GM18502 (cell line): ENCODE data around the gene LRRIQ4.

Source experiments
- ATAC-seq: cut with Tn5 transposase; IDR thresholded peaks from one replicate; pipeline ENCODE4 v1.9.1; 2021; ENCODE audit warnings: mild to moderate bottlenecking; ENCODE audit not compliant: unreplicated experiment, poor library complexity

Gene LRRIQ4

DNA sequence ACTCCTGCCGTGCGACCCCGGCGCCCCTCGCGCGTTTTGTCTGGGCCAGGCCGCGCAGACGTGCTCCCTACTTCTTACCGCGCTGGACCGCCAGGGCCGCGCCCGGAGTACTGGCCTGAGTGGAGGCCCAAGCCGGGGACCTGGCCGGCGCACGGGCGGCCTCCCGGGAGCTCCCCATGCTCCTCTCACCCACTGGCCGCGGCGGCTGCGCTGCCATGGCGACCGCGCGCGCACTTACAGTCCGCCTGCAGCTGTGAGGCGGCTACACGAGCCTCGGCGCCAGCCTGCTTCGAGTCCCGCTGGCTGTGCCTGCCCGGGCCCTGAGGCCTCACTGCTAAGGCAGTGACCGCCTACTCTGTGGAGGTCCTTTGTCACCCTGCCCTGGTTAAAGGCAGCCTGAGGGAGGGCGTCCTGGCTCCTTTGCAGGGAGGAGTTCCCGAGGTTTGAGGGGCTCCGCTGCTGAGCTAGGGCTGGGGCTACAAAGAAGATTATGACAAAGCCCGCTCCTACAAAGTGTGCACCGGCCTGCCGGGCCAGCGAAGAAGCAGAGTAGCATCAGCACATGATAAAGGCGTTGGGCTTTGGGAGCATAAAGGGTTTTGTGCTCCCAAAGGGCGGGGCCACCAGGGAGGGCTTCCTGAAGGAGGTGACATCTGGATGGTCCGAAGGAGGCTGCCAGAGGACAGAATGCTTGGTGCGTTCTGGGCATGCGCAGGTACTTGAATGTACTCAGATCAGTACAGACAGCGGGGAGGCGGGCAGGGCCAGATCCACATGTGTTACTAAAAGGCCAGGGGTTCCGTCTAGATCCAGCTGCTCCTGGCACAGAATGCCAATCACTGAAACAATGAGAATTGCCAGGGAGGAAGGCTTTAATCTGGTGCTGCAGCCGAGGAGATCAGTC, at the start of gene LRRIQ4, which contains the start of gene LRRC34:
TSS of gene LRRIQ4 (plus strand) at position 539 of the 904 bp plus-strand sequence. CDS start 9,052 bp downstream, outside the sequence.
TSS of gene LRRC34 (minus strand) at position 573 of the 904 bp plus-strand sequence. CDS start at position 217, 356 bp downstream.
- peak; percentile 72 for ATAC-seq

DNA sequence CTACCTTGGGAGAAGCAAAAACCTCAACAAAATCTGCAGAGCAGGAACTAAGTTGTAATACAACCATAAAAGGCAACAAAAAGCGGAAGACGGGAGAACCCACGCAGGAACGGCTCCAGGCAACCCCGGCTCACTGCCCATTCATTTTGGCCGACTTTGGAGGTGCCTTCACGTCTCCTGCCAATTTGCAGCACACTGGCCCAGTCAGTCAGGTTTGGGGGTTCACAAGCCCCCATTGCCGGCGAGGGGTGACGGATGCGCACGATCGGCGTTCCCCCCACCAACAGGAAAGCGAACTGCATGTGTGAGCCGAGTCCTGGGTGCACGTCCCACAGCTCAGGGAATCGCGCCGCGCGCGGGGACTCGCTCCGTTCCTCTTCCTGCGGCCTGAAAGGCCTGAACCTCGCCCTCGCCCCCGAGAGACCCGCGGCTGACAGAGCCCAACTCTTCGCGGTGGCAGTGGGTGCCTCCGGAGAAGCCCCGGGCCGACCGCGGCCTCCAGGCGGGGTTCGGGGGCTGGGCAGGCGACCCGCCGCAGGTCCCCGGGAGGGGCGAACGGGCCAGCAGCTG, 48.3 kb upstream of the LRRIQ4 start:
- ATAC-seq = peak; percentile 47

GRCh38 chr3:169764882-169765612, 47.6 kb upstream of the LRRIQ4 start, which contains the start of gene TERC:
TERC (minus strand) TSS chr3:169765060.
- peak; percentile 79 for ATAC-seq

DNA sequence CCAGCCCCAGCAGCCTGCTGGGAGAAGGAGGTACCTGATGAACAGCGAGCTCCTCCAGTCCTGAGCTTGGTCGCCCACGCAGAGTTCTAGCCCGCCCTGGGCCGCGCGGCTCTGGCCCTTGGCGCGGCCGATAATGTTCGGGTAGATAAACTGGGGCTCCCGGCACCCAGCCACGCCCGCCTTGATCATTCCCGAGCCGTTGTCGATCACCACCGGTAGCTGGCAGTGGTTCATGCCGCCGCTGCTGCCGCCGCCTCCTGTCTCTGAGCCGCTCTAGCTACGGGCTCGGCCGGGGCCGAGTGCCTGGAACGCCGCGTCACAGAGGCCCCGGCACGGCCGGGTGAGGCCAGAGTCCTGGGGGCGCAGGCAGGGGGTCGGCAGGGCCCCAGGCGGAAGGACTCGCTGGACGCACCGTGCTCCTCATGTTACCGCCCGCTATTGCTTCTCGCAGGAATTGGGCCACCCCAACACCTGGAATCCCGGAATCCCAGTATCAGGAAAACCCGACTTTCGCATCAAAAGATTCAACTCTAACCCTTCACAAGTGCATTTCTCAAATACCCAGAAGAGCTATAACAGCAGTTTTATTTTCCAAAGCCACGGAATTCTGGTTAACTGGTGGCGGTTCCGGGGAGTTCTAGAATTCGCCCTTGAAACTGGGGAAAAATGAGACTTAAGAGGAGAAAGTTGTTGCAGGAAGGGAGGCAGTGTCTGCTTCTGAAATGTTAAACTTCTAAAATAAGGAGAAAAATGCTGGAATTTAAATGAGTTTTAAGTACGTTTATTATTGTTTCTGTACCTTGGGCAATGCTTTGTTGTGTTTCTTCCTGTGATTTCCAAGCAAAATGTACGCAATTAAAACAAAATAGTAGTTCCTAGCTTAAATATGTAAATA, 43.1 kb upstream of the LRRIQ4 start, which contains the start of gene ACTRT3:
TSS of gene ACTRT3 (minus strand) at position 275 of the 895 bp plus-strand sequence. CDS start at position 234, 41 bp downstream.
- ATAC-seq = peak; percentile 27

GRCh38 chr3:169771497-169772304, 41.0 kb upstream of the LRRIQ4 start:
- peak; percentile 17 for ATAC-seq

DNA sequence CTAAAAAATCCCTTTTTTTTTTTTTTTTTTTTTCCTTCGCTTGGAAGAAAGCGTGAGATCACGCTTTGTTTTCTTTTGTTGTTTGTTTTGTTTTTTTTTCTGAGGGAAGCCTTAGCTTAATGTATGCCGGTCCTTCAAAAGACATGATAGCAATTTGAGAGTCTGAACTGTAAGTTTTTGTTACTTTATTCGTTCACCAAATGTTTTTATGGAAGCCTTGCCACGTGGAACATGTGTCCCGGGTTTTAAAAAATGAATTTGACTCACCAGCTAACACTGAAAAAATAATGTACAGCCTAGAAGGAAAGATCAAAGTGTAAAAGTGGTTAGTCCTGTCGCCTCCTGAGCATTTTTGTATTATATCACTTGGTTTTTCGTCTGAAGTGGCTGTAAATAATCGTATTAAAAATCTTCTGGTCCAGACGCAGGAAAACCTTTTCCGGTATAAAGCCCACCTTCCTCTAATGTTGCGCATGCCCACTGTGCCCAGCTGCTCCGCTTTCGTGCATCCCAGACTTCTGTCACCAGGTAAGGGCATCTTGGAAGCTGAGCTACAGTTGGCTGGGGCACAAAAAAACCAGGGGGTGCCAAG, 40.3 kb upstream of the LRRIQ4 start:
- peak; percentile 20 for ATAC-seq

DNA sequence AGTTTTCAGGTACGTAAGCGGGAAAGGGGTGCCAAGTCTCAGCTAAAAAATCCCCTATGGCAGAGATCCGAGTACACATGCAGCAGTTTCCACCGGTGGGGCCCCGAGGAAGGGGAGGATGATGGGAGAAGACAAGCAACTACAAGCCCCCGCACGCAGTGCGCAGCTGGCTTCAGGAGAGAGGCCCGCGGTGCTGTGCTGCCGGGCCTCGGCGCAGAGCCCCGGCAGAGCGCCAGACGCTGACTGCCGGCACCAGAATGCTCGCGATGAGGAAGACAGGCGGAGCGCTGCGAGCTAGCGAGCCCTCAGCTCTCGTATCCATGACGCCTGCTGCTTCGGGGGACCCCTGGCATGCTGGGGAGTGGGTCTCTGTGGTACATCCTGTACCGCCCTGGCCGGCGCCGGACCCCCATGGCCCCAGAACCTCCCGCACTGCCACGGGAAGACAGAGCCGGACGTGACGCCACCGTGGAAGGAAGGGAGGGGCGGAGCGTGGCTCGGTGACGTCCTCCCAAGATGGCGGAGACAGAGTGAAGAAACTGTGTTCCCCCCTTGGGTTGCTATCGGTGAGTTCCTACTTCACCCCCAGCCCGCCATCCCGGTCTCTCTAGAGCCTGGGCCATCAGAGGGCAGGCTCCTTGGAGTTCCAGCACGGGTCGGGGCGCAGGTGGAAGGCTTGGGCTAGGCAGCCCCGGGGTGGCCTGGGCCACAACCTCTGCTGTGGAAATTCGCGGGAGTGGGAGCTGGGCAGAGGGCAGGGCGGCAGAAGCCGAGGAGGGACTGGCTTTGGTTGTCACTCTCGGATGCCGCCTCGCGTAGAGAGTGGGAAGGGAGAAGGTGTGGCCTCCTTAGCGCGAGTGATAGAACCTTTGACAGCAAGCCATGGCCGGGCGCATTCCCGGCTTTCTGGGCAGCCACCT, 39.5 kb upstream of the LRRIQ4 start, which contains the start of gene MYNN:
TSS of gene MYNN (plus strand) at position 500 of the 920 bp plus-strand sequence. CDS start 900 bp downstream, outside the sequence.
- ATAC-seq = peak; percentile 83

GRCh38 chr3:169774186-169774585, 38.5 kb upstream of the LRRIQ4 start:
- no peak for ATAC-seq

GRCh38 chr3:169777822-169778221, 34.8 kb upstream of the LRRIQ4 start:
- no peak for ATAC-seq

DNA sequence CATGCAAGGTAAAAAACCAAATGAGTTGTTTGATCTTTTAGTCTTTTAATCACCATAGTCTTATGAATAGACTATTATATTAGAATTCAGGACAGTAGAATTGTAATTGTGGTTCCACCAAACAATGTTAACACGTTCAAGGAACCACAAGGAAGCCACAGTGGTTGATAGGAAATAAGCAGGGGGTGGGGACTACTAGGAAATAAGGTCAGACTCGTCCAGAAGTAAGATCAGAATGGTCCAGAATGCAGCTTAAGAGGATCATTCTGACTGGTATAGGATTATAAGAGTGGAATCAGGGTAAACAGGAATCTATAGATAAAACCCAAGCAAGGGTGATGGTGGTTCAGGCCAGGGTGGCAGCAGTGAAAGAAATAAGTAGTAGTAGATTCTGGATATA, 31.9 kb upstream of the LRRIQ4 start:
- no peak for ATAC-seq

DNA sequence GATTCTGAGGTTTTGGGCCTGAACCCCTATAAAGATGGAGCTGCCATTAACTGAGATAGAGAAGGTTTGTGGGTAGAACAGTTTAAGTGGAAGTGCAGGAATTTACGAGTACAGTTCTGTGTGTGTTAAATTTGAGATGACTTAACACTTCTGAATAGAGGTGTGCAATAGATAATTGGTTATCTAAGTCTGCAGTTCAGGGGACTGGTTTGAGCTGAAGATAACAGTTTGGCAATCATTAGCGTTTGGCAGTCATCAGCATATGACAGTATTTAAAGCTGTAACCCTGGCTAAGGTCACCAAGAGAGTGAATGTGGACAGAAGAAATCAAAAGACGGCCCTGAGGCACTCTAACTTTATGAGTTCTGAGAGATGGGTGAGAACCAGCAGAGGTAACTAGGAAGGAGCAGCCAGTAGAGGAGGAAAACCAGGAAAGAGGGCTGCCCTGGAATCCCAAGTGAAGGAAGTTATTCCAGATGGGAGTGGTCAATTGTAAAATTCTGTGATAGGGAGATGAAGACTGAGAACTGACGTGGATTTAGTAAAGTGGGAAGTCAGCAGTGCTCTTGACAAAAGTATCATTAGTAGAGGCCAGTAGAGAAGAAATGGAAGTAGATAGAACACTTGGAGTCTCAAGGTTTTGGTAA, 31.3 kb upstream of the LRRIQ4 start:
- ATAC-seq = no peak

DNA sequence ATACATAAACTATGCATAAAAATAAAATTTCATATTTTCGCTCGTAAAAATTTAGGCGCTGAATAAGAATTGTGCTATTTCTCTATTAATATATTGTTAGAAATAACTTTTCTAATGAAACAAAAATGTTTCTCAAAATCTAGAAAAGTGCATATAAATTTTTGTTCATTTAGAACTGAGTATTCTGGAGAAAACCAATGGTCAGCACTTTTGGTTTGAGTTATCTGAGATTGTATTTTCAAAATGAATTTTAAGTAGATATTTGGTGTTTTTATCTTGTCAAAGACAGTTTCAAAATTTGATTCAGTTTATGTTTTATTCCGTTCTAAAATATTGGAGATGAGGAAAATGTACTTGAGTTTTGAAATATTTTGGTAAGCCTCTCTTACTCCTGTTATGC, 25.6 kb upstream of the LRRIQ4 start:
- no peak for ATAC-seq

DNA sequence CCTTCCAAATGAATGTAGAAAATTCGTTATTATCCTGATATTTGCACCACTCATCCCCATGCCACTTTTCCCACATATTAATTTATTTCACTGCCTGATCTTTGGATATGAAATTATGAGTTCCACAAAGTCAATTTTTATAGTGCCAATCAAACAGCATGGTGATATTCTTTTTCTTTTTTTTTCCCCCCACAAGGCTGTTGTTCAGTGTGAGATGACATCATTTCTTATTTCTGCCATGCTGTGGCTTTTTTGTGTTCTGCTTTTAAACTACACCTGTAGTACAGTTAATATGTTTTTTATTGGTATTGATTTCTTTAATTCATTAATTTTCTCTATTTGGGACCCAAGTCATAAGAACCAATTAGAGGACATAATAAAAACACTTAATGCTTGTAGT, 24.9 kb upstream of the LRRIQ4 start:
- ATAC-seq = no peak

DNA sequence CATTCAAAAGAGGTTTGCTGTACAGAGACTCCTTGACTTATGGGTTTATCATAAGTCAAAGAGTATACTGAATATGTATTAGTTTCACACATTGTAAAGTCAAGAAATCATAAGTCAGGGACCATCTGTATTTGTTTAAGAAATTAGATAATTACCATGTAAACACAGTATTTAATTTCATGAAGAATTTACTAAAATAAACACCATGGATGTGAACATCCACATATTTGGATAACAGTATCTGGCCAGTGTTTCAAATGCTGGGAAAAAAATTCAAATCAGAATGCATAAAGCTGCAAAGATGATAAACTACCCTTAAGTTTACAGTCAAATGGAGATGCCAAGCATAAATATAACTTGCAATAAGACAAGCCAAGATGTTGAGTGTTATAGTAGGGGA, 22.5 kb upstream of the LRRIQ4 start:
- no peak for ATAC-seq

GRCh38 chr3:169790687-169791429, 21.8 kb upstream of the LRRIQ4 start:
- ATAC-seq = no peak

DNA sequence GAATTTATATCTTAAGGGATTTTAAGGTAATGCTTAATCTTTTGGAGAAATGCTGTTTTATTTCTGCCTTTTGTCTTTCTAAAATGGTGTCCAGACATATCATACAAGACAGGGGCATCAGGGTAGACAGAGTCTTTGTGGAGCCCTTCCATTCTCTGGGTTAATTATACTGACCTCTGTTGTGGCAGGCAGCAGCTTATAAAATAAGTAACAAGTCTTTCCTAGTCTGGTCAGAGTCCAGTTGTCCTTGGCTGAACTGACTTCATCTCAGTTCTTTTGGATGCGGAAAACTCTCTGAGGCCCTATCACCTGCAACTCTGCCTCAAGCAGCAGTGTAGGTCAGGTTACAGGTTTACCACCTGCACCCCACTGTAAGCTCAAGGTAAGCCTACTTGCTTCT, 20.3 kb upstream of the LRRIQ4 start:
- ATAC-seq = no peak
